ENCODE measurements around the gene UGGT2.
"Not testable (repeated sequence)": the region's sequence is repeated elsewhere in the genome, so short reads cannot be mapped to it uniquely, and the experiment has no call there.

The UGGT2 gene

DNA sequence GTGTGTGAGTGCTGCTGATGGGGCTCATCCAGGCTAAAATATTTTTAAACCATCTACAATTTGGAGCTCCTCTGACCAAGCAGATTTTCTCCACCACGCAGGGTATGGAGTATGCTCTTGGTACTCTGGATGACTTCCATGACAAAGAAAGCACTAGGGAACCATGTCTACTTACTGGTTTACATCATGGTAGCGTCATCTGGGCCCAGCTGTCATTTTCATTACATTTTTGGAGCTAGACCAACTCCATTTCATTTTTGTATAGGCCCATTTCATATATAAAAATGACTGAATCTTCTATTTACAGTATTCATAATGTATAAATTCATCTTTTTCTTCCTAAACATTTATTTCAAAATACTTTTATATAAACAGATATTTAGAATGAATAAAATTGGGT is 191.9 kb downstream of the UGGT2 start:
- H3K27ac ChIP-seq: no peak overlapping the region
- H3K4me2 ChIP-seq: no peak overlapping the region
- TF ChIP-seq Cebpa-rat (IDR thresholded peaks at IDR 0.05): no peak
- H3K9me3 ChIP-seq: no peaks in the 10 kb centered on the region
- H3K27me3 ChIP-seq: no peaks in the 10 kb centered on the region
- H3K4me3 ChIP-seq: no peak overlapping the region
- H4K20me1 ChIP-seq: no peaks in the 10 kb centered on the region
- no peaks in the 10 kb centered on the region for H3K36me3 ChIP-seq
- no peak overlapping the region for H3K9ac ChIP-seq
- H3K4me1 ChIP-seq: peaks cover 5% of the 10 kb centered on the region; the same call in 1 of the 2 replicates

DNA sequence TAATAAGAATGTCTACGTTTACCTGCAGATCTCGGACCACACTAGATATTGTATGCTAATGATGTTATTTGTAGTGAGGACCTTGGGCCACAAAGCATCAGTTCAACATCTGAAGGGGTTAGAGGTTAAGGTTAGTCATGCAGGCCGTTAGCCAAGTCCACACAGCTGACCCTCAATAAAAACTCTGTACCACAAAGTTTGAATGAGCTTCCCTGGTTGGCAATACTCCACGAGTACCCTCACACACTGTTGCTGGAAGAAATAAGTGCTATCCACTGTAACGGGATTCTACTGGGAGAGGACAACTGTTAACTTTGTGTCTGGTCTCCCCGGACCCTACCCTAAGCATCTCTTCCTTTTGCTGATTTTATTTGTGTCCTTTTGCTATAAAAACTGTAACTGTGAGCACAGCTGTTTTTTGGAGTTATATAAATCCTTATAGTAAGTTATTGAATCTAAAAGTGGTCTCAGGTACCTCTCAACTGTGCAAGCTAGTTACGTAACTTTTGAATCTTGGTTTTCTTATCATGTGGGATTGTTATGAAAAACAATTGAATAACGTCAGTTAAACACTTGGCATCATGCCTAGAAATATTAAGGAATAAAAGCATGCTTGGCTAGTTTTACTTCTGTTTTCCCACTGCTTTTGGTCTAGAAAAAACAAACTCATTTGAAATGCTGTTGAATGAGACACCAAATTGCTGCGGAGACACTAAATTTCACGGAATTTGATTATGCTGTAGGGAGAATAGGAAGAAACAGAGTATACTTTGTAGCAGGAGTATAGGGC is 194.7 kb downstream of the UGGT2 start:
- no peak overlapping the region for H3K4me3 ChIP-seq
- H3K4me2 ChIP-seq: no peak overlapping the region
- H4K20me1 ChIP-seq: no peaks in the 10 kb centered on the region
- H3K9ac ChIP-seq: no peak overlapping the region
- no peaks in the 10 kb centered on the region for H3K36me3 ChIP-seq
- H3K27me3 ChIP-seq: no peaks in the 10 kb centered on the region
- H3K9me3 ChIP-seq: no peaks in the 10 kb centered on the region
- H3K4me1 ChIP-seq: peaks cover 5% of the 10 kb centered on the region; the same call in 1 of the 2 replicates
- TF ChIP-seq Cebpa-rat (IDR thresholded peaks at IDR 0.05): no peak
- H3K27ac ChIP-seq: no peak overlapping the region

DNA sequence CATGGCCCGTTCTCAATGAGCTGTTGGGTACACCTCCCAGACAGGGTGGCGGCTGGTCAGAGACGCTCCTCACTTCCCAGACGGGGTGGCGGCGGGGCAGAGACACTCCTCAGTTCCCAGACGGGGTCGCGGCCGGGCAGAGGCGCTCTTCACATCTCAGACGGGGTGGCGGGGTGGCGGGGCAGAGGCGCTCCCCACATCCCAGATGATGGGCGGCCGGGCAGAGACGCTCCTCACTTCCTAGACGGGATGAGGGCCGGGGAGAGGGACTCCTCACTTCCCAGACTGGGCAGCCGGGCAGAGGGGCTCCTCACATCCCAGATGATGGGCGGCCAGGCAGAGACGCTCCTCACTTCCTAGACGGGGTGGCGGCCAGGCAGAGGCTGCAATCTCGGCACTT is 207.5 kb downstream of the UGGT2 start:
- H4K20me1 ChIP-seq: not testable (repeated sequence)

DNA sequence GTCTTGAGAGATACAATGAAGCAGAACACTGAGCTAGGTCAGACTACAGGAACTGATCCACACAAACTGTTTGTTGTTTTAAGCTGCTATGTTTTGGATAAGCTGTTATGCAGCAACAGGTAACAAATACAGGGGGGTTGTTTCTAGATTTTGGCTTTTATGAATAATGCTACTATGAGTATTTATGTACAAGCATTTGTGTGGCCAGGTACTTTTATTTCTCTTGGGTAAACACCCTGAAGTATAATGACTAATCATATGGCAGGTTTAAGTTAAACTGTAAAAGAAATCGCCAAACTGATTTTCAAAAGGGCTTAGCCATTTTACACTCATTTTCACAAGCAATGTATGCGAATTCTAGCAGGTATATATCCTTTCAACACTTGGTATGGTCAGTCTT is 210.3 kb downstream of the UGGT2 start:
- TF ChIP-seq Cebpa-rat (IDR thresholded peaks at IDR 0.05): no peak
- Histone ChIP-seq H3K36me3 (no peaks in the 10 kb centered on the region), H4K20me1 (no peaks in the 10 kb centered on the region), H3K27ac (no peak overlapping the region), H3K4me1 (no peaks in the 10 kb centered on the region), H3K9me3 (peaks cover 6% of the 10 kb centered on the region), H3K27me3 (no peaks in the 10 kb centered on the region), H3K4me3 (no peak overlapping the region), H3K4me2 (no peak overlapping the region), H3K9ac (no peak overlapping the region)

More for the DNA sequence above, 207.5 kb downstream of the UGGT2 start:
- not testable (repeated sequence) for H3K9me3 ChIP-seq, H3K27me3 ChIP-seq, H3K27ac ChIP-seq, H3K36me3 ChIP-seq, H3K4me1 ChIP-seq, H3K4me3 ChIP-seq, H3K9ac ChIP-seq, H3K4me2 ChIP-seq

DNA sequence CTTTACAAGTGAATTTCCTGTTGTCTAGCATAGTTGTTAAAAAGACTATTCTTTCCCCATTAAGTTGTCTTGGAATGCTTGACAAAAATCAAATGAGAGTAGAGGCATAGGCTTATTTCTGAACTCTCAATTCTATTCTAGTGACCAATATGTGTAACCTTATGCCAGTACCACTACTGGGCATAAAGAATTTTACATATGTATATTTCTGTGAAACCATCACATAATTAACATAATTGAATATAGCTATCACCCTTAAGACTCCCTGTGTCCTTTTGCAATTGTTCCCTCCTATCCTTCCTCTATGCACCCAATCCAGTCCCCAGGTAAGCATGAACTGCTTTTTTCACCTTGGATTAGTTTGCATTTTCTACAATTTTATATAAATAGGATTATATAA is 211.3 kb downstream of the UGGT2 start:
- Histone ChIP-seq H4K20me1 (no peaks in the 10 kb centered on the region), H3K27ac (no peak overlapping the region), H3K36me3 (no peaks in the 10 kb centered on the region), H3K27me3 (no peaks in the 10 kb centered on the region), H3K9me3 (peaks cover 11% of the 10 kb centered on the region), H3K4me1 (no peaks in the 10 kb centered on the region), H3K4me3 (no peak overlapping the region), H3K9ac (no peak overlapping the region), H3K4me2 (no peak overlapping the region)
- TF ChIP-seq Cebpa-rat (IDR thresholded peaks at IDR 0.05): no peak

DNA sequence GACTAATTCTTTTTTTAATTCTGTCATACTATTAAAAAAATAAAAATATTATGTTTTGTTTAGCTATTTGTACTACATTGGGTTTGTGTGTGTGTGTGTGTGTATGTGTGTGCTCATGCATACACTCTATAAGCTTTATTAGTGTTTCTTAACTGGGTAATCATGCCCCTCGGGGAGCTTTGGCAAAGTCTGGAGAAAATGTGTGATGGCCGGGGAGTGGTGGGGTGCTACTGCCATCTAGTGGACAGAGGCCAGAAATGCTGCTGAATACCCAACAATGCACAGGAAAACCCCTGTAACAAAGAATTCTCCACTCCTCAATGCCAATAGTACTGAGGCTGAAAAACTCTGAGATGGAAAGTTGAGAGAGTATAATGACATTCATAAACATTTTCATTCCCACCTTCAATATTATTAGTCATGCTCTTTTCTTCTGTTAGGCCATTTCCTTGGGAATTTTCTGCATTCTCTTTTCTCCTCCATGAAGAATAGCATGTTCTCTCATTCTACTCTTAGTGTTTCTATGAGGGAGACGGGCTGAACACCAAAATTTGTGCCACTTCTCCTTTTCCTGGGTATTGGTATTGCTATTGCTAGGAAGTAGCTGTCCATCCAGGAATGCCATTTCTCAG is 219.0 kb downstream of the UGGT2 start:
- Histone ChIP-seq H3K27me3 (no peaks in the 10 kb centered on the region), H3K9me3 (peaks cover 11% of the 10 kb centered on the region; the same call in 1 of the 2 replicates), H3K9ac (no peak overlapping the region), H3K4me3 (no peak overlapping the region), H3K36me3 (no peaks in the 10 kb centered on the region), H3K4me2 (no peak overlapping the region), H3K4me1 (no peaks in the 10 kb centered on the region), H3K27ac (no peak overlapping the region), H4K20me1 (no peaks in the 10 kb centered on the region)
- TF ChIP-seq Cebpa-rat (IDR thresholded peaks at IDR 0.05): no peak

DNA sequence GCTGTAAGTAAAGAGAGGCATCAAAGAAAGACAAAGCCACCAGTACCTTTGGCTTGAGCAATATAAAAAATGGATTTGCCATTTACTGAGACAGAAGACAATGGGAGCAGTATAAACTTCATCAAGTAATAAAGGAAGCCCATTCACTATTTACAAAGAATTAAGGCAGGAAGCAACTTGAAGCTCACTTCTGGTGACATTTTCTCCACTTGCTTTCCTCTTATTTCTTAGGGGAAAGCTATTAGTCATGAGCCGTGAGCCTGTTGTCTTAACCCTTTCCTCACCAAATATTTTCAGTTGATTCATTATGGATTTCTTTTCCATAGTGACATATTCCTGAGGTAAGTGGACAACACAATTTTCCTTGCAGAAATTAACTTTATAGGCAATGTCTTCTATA is 219.5 kb downstream of the UGGT2 start:
- no peak for TF ChIP-seq Cebpa-rat (IDR thresholded peaks at IDR 0.05)
- Histone ChIP-seq H3K36me3 (no peaks in the 10 kb centered on the region), H3K4me1 (no peaks in the 10 kb centered on the region), H3K27me3 (no peaks in the 10 kb centered on the region), H3K27ac (no peak overlapping the region), H3K9me3 (peaks cover 11% of the 10 kb centered on the region; the same call in 1 of the 2 replicates), H3K4me2 (no peak overlapping the region), H3K4me3 (no peak overlapping the region), H3K9ac (no peak overlapping the region), H4K20me1 (no peaks in the 10 kb centered on the region)

DNA sequence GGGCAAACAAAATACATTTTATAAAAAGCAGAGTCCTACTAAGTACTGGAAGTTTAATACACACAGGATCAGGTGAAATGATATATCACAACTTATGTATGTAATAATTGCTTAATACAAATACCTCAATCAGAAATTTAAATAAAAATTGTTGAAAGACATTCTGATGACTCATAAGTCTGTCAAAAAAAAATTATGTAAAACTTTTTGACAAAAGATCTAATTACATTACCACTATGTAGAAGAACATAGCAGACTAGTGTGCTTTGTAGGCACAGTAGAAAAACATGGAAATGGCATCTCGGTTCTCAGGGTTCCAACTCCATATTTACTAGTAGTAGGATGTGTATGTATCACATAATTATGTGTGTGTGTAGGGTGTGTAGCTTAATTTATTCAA is 220.1 kb downstream of the UGGT2 start:
- peaks cover 7% of the 10 kb centered on the region; the same call in 1 of the 2 replicates for H3K9me3 ChIP-seq
- no peaks in the 10 kb centered on the region for H3K4me1 ChIP-seq
- H3K27ac ChIP-seq: no peak overlapping the region
- no peaks in the 10 kb centered on the region for H4K20me1 ChIP-seq
- no peak overlapping the region for H3K9ac ChIP-seq
- H3K27me3 ChIP-seq: no peaks in the 10 kb centered on the region
- no peak for TF ChIP-seq Cebpa-rat (IDR thresholded peaks at IDR 0.05)
- H3K4me2 ChIP-seq: no peak overlapping the region
- no peaks in the 10 kb centered on the region for H3K36me3 ChIP-seq
- H3K4me3 ChIP-seq: no peak overlapping the region

DNA sequence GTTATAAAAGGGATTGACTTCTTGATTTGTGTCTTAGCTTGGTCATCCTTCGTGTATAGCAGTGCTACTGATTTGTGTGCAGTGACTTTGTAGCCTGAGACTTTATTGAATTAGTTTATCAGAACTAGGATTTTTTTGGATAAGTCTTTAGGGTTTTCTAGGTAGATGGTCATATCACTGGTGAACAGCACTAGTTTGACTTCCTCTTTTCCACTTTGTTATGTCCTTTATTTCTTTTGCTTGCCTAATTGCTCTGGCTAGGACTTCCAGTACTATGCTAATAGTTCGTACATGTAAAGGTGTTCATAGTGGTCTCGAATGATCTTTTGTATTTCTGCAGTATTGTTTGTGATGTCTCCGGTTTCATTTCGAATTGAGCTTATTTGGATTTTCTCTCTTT is 230.9 kb downstream of the UGGT2 start:
- H3K9me3 ChIP-seq: no peaks in the 10 kb centered on the region
- no peak overlapping the region for H3K27ac ChIP-seq
- no peaks in the 10 kb centered on the region for H3K4me1 ChIP-seq
- H3K27me3 ChIP-seq: no peaks in the 10 kb centered on the region
- TF ChIP-seq Cebpa-rat (IDR thresholded peaks at IDR 0.05): no peak
- H4K20me1 ChIP-seq: no peaks in the 10 kb centered on the region
- no peak overlapping the region for H3K4me2 ChIP-seq
- no peak overlapping the region for H3K4me3 ChIP-seq
- no peak overlapping the region for H3K9ac ChIP-seq
- H3K36me3 ChIP-seq: no peaks in the 10 kb centered on the region

DNA sequence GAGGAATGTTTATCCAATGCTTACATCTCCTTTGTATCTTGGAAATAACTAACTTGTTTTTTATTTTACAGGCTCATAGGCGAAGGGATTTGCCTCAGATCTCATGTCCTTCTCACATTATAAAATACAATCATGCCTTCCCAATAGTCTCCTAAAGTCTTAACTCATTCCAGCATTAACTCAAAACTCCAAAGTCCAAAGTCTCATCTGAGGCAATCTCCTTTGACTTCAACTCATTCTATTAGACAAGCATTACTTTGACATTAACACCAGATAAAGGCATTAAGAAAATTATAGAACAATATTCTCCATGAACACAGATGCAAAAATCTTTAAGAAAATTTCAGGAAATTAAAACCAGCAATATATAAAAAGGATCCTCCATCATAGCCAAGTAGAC is 238.7 kb downstream of the UGGT2 start:
- no peak overlapping the region for H3K4me3 ChIP-seq
- H3K36me3 ChIP-seq: no peaks in the 10 kb centered on the region
- no peaks in the 10 kb centered on the region for H3K4me1 ChIP-seq
- no peaks in the 10 kb centered on the region for H3K27me3 ChIP-seq
- H3K9ac ChIP-seq: no peak overlapping the region
- TF ChIP-seq Cebpa-rat (IDR thresholded peaks at IDR 0.05): no peak
- H3K27ac ChIP-seq: no peak overlapping the region
- H3K4me2 ChIP-seq: no peak overlapping the region
- H3K9me3 ChIP-seq: peaks cover 23% of the 10 kb centered on the region
- no peaks in the 10 kb centered on the region for H4K20me1 ChIP-seq

Data from BLaER1 (cell line).